CD4-positive, CD25-positive, alpha-beta regulatory T cell (primary cell): Measurements from ENCODE around the gene RANBP17. TPM values are rescaled to one million over a fixed set of nuclear protein-coding genes. Genes with fewer than 3 reads are reported as not detected.
"Not testable (repeated sequence)": the region's sequence is repeated elsewhere in the genome, so short reads cannot be mapped to it uniquely, and the experiment has no call there.

ENCODE experiments used
- ATAC-seq, 2 donors: fragments of 150-1000 bp; cut with Tn5 transposase; one replicate each; pipeline ENCODE4 v1.10.0; 2021; ENCODE audit warnings: low read depth in 2 of 2, moderate number of reproducible peaks in 2 of 2, moderate library complexity in 1 of 2
- DNase-seq, 3 donors: peaks; one replicate each; pipeline versions ENCODE4 v3.0.0 to v3.0.0-alpha.2; 2012 to 2022; ENCODE audit warnings: mixed read lengths in 1 of 3
- H3K27ac ChIP-seq: one replicate; pipeline ENCODE4 v1.7.0; 2013; ENCODE audit warnings: mild to moderate bottlenecking, low read length; ENCODE audit not compliant: insufficient read depth, poor library complexity, severe bottlenecking
- H3K27me3 ChIP-seq: one replicate; pipeline ENCODE4 v1.7.0; 2013; ENCODE audit warnings: low read length; ENCODE audit not compliant: control insufficient read depth, insufficient read depth
- H3K36me3 ChIP-seq: one replicate; pipeline ENCODE4 v1.7.0; 2013; ENCODE audit warnings: mild to moderate bottlenecking, low read length, moderate library complexity; ENCODE audit not compliant: control insufficient read depth, insufficient read depth
- H3K4me1 ChIP-seq: 2 replicates; pipeline ENCODE4 v1.7.0; 2013; ENCODE audit warnings: mild to moderate bottlenecking, low read length; ENCODE audit not compliant: insufficient read depth, control insufficient read depth, poor library complexity, severe bottlenecking
- H3K4me3 ChIP-seq: one replicate; pipeline ENCODE4 v1.7.0; 2013; ENCODE audit warnings: low read depth, mild to moderate bottlenecking, low read length, moderate library complexity
- H3K9me3 ChIP-seq, 2 experiments: 1 replicate in 1 of 2; 2 replicates in 1 of 2; pipeline ENCODE4 v1.7.0; 2013; ENCODE audit warnings: low read length in 2 of 2, mild to moderate bottlenecking in 1 of 2, moderate library complexity in 1 of 2; ENCODE audit not compliant: control insufficient read depth in 2 of 2
- H3K27ac Mint-ChIP-seq, 3 donors: one replicate each; pipeline ENCODE4 v1.8.0; 2020 to 2022; ENCODE audit warnings: mild to moderate bottlenecking in 3 of 3, mixed read lengths in 3 of 3, moderate library complexity in 2 of 3
- H3K27me3 Mint-ChIP-seq: one replicate; pipeline ENCODE4 v1.8.0; 2022; ENCODE audit warnings: mild to moderate bottlenecking, mixed read lengths
- H3K36me3 Mint-ChIP-seq: one replicate; pipeline ENCODE4 v1.8.0; 2020; ENCODE audit warnings: mixed read lengths
- H3K4me1 Mint-ChIP-seq, 4 donors: one replicate each; pipeline ENCODE4 v1.8.0; 2020 to 2022; ENCODE audit warnings: mixed read lengths in 4 of 4, mild to moderate bottlenecking in 1 of 4
- H3K4me3 Mint-ChIP-seq, 4 donors: one replicate each; pipeline ENCODE4 v1.8.0; 2020 to 2022; ENCODE audit warnings: mild to moderate bottlenecking in 4 of 4, mixed read lengths in 4 of 4, moderate library complexity in 3 of 4
- H3K9me3 Mint-ChIP-seq, 7 donors: one replicate each; pipeline ENCODE4 v1.8.0; 2020 to 2022; ENCODE audit warnings: mixed read lengths in 7 of 7, mild to moderate bottlenecking in 3 of 7, moderate library complexity in 2 of 7
- polyA plus RNA-seq, 4 donors: library from polyadenylated mRNA; unstranded; fragments of 300-500 nt; fragmentation: Illumina TruSeq; gene quantifications; one replicate each; pipeline ENCODE4 v1.2.3, GENCODE V29; 2021
- total RNA-seq: library from RNA; stranded (reverse); gene quantifications from one replicate; pipeline ENCODE4 v1.2.3, GENCODE V29; 2022

Gene RANBP17
- total and polyA plus RNA-seq, 5 donors from 2014 or later = not detected

- Mint-ChIP-seq H3K36me3 (no peaks in the 10 kb centered on the region), H3K4me3 (no peak overlapping the region), H3K9me3 (peaks cover 0 to 2% (median 0%) of the 10 kb centered on the region in 7 donors), H3K27ac (no peak overlapping the region), H3K27me3 (peaks cover 5% of the 10 kb centered on the region), H3K4me1 (peaks cover 0 to 3% (median 0%) of the 10 kb centered on the region in 4 donors)
- H3K27me3 ChIP-seq = no peaks in the 10 kb centered on the region
- DNase-seq (no peak), ATAC-seq (no peak)
- H3K4me1 ChIP-seq = no peaks in the 10 kb centered on the region
- no peak overlapping the region for H3K4me3 ChIP-seq
- H3K27ac ChIP-seq = no peak overlapping the region
- no peaks in the 10 kb centered on the region for H3K36me3 ChIP-seq
- H3K9me3 ChIP-seq = no peaks in the 10 kb centered on the region
Observed at GRCh38 chr5:170920196-170920595, 58.4 kb downstream of the RANBP17 start.

- H3K27ac Mint-ChIP-seq, H3K4me1 Mint-ChIP-seq, H3K27me3 ChIP-seq, H3K36me3 Mint-ChIP-seq, ATAC-seq, H3K27ac ChIP-seq, DNase-seq, H3K4me3 ChIP-seq, H3K9me3 Mint-ChIP-seq, H3K4me3 Mint-ChIP-seq, H3K27me3 Mint-ChIP-seq, H3K9me3 ChIP-seq, H3K4me1 ChIP-seq, H3K36me3 ChIP-seq: not testable (repeated sequence)
Observed at GRCh38 chr5:170922331-170922730, 60.5 kb downstream of the RANBP17 start.

- H3K4me3 Mint-ChIP-seq = no peak overlapping the region
- H3K27me3 Mint-ChIP-seq = peaks cover 5% of the 10 kb centered on the region
- ATAC-seq (no peak), DNase-seq (no peak)
- Histone ChIP-seq H3K9me3 (no peaks in the 10 kb centered on the region), H3K27ac (no peak overlapping the region), H3K27me3 (no peaks in the 10 kb centered on the region), H3K36me3 (no peaks in the 10 kb centered on the region), H3K4me3 (no peak overlapping the region), H3K4me1 (no peaks in the 10 kb centered on the region)
- no peak overlapping the region for H3K27ac Mint-ChIP-seq
- no peaks in the 10 kb centered on the region for H3K36me3 Mint-ChIP-seq
- H3K9me3 Mint-ChIP-seq = peaks cover 0 to 1% (median 0%) of the 10 kb centered on the region in 7 donors
- H3K4me1 Mint-ChIP-seq = peaks cover 0 to 3% (median 0%) of the 10 kb centered on the region in 4 donors
Observed at GRCh38 chr5:170923910-170924620, 62.2 kb downstream of the RANBP17 start.

- not testable (repeated sequence) for H3K27ac ChIP-seq, DNase-seq, H3K27ac Mint-ChIP-seq, H3K27me3 Mint-ChIP-seq, H3K27me3 ChIP-seq, H3K4me3 Mint-ChIP-seq, ATAC-seq, H3K9me3 ChIP-seq, H3K4me3 ChIP-seq, H3K36me3 ChIP-seq, H3K4me1 Mint-ChIP-seq, H3K4me1 ChIP-seq, H3K36me3 Mint-ChIP-seq
- peaks cover 0 to 12% (median 0%) of the 10 kb centered on the region in 7 donors for H3K9me3 Mint-ChIP-seq
Observed at GRCh38 chr5:170935534-170936218, 73.9 kb downstream of the RANBP17 start.

- DNase-seq (no peak), ATAC-seq (no peak)
- no peaks in the 10 kb centered on the region for H3K4me1 Mint-ChIP-seq
- no peaks in the 10 kb centered on the region for H3K27me3 Mint-ChIP-seq
- H3K9me3 ChIP-seq = no peaks in the 10 kb centered on the region
- H3K36me3 ChIP-seq = no peaks in the 10 kb centered on the region
- H3K27ac ChIP-seq = no peak overlapping the region
- no peaks in the 10 kb centered on the region for H3K27me3 ChIP-seq
- no peak overlapping the region for H3K4me3 ChIP-seq
- no peak overlapping the region for H3K27ac Mint-ChIP-seq
- no peaks in the 10 kb centered on the region for H3K4me1 ChIP-seq
- peaks cover 0 to 9% (median 0%) of the 10 kb centered on the region in 7 donors for H3K9me3 Mint-ChIP-seq
- H3K36me3 Mint-ChIP-seq = no peaks in the 10 kb centered on the region
- H3K4me3 Mint-ChIP-seq = no peak overlapping the region
Observed at GRCh38 chr5:170937072-170937471, 75.3 kb downstream of the RANBP17 start.

- H3K36me3 Mint-ChIP-seq = no peaks in the 10 kb centered on the region
- Histone ChIP-seq H3K4me3 (no peak overlapping the region), H3K9me3 (no peaks in the 10 kb centered on the region), H3K36me3 (no peaks in the 10 kb centered on the region), H3K4me1 (no peaks in the 10 kb centered on the region), H3K27ac (no peak overlapping the region), H3K27me3 (no peaks in the 10 kb centered on the region)
- no peak overlapping the region for H3K4me3 Mint-ChIP-seq
- H3K9me3 Mint-ChIP-seq = peaks cover 0 to 9% (median 0%) of the 10 kb centered on the region in 7 donors
- ATAC-seq = no peak
- H3K27ac Mint-ChIP-seq = no peak overlapping the region
- no peak for DNase-seq
- no peaks in the 10 kb centered on the region for H3K4me1 Mint-ChIP-seq
- H3K27me3 Mint-ChIP-seq = no peaks in the 10 kb centered on the region
Observed at GRCh38 chr5:170937914-170938313, 76.1 kb downstream of the RANBP17 start.

- no peak overlapping the region for H3K4me3 Mint-ChIP-seq
- no peaks in the 10 kb centered on the region for H3K4me1 Mint-ChIP-seq
- no peaks in the 10 kb centered on the region for H3K27me3 Mint-ChIP-seq
Observed at GRCh38 chr5:170939178-170939577, 77.4 kb downstream of the RANBP17 start.

GRCh38 chr5:170941788-170942187 lies 80.0 kb downstream of the RANBP17 start:
- no peaks in the 10 kb centered on the region for H3K4me1 ChIP-seq
- no peaks in the 10 kb centered on the region for H3K27me3 Mint-ChIP-seq
- peaks cover 0 to 5% (median 0%) of the 10 kb centered on the region in 7 donors for H3K9me3 Mint-ChIP-seq
- H3K27me3 ChIP-seq = no peaks in the 10 kb centered on the region
- no peak overlapping the region for H3K27ac ChIP-seq
- no peaks in the 10 kb centered on the region for H3K36me3 Mint-ChIP-seq
- H3K4me3 ChIP-seq = no peak overlapping the region
- DNase-seq = no peak
- H3K4me3 Mint-ChIP-seq = no peak overlapping the region
- no peaks in the 10 kb centered on the region for H3K36me3 ChIP-seq
- ATAC-seq = no peak
- H3K9me3 ChIP-seq = no peaks in the 10 kb centered on the region
- no peak overlapping the region for H3K27ac Mint-ChIP-seq
- H3K4me1 Mint-ChIP-seq = no peaks in the 10 kb centered on the region

More at GRCh38 chr5:170939178-170939577, 77.4 kb downstream of the RANBP17 start:
- ATAC-seq (no peak), DNase-seq (no peak)
- H3K27ac ChIP-seq = no peak overlapping the region
- no peak overlapping the region for H3K27ac Mint-ChIP-seq
- H3K27me3 ChIP-seq = no peaks in the 10 kb centered on the region
- no peak overlapping the region for H3K4me3 ChIP-seq
- H3K36me3 Mint-ChIP-seq = no peaks in the 10 kb centered on the region
- no peaks in the 10 kb centered on the region for H3K9me3 ChIP-seq
- H3K9me3 Mint-ChIP-seq = peaks cover 0 to 5% (median 0%) of the 10 kb centered on the region in 7 donors
- H3K36me3 ChIP-seq = no peaks in the 10 kb centered on the region
- no peaks in the 10 kb centered on the region for H3K4me1 ChIP-seq
